Measurements from ENCODE around the gene CRLF1. TPM values are rescaled to one million over a fixed set of nuclear protein-coding genes. Genes with fewer than 3 reads are reported as not detected.
A peak's percentile ranks its signal among the peaks of the same experiment; 100 is the strongest.

The CRLF1 gene
- total and polyA plus RNA-seq, 2 experiments from 2014 or later = 8.6 to 59.2 TPM

GRCh38 chr19:18635831-18636182 is 29.2 kb upstream of the CRLF1 start:
- no peak overlapping the region for H3K9ac ChIP-seq
- WGBS, 2 experiments (ENCODE audit: low coverage in 1 of 2, low lambda C conversion rate in 2 of 2, missing lambda C conversion rate in 2 of 2) = 43% methylated on average over 6 of the region's 6 CpGs; no CpG with 5 or more reads in 1 of the 2 experiments
- H3K27ac ChIP-seq = no peak overlapping the region
- H3K27me3 ChIP-seq (replicated peaks; ENCODE audit: insufficient read depth) = no peaks in the 10 kb centered on the region
- H3F3A ChIP-seq (ENCODE audit: insufficient read depth) = no peaks in the 10 kb centered on the region
- H3K4me3 ChIP-seq = no peak overlapping the region
- no peaks in the 10 kb centered on the region for H3K36me3 ChIP-seq (ENCODE audit: low read depth)
- H3K9me3 ChIP-seq (ENCODE audit: low read depth) = no peaks in the 10 kb centered on the region
- in situ Hi-C loops (cut with MboI) = no loop called here
- TF ChIP-seq EZH2 (IDR thresholded peaks at IDR 0.05; ENCODE audit: insufficient read depth, poor library complexity, severe bottlenecking) = no peak
- TF ChIP-seq EZH2phosphoT487 (IDR thresholded peaks at IDR 0.05; ENCODE audit: insufficient read depth, low read depth) = no peak
- H2AFZ ChIP-seq = no peak overlapping the region
- H3K9me2 ChIP-seq (ENCODE audit: insufficient read depth) = no peaks in the 10 kb centered on the region
- no peak overlapping the region for H3K4me2 ChIP-seq (ENCODE audit: unreplicated experiment)
- H3K4me1 ChIP-seq (ENCODE audit: insufficient read depth) = no peaks in the 10 kb centered on the region
- no peaks in the 10 kb centered on the region for H4K20me1 ChIP-seq (ENCODE audit: insufficient read depth)
- DNase-seq = no peak
- H3K79me2 ChIP-seq (ENCODE audit: insufficient read depth) = no peaks in the 10 kb centered on the region

- no peaks in the 10 kb centered on the region for H3K9me2 ChIP-seq (ENCODE audit: insufficient read depth)
- no peak for TF ChIP-seq EZH2phosphoT487 (IDR thresholded peaks at IDR 0.05; ENCODE audit: insufficient read depth, low read depth)
- TF ChIP-seq EZH2 (IDR thresholded peaks at IDR 0.05; ENCODE audit: insufficient read depth, poor library complexity, severe bottlenecking) = no peak
These were observed 28.2 kb upstream of the CRLF1 start for GRCh38 chr19:18634612-18635297.

GRCh38 chr19:18633321-18633720 is 26.7 kb upstream of the CRLF1 start:
- Histone ChIP-seq H3F3A (ENCODE audit: insufficient read depth) (no peaks in the 10 kb centered on the region), H3K9me3 (ENCODE audit: low read depth) (no peaks in the 10 kb centered on the region), H3K9ac (no peak overlapping the region), H3K4me3 (no peak overlapping the region), H2AFZ (no peak overlapping the region), H3K36me3 (ENCODE audit: low read depth) (no peaks in the 10 kb centered on the region), H4K20me1 (ENCODE audit: insufficient read depth) (no peaks in the 10 kb centered on the region), H3K4me2 (ENCODE audit: unreplicated experiment) (no peak overlapping the region), H3K27me3 (replicated peaks; ENCODE audit: insufficient read depth) (no peaks in the 10 kb centered on the region), H3K9me2 (ENCODE audit: insufficient read depth) (no peaks in the 10 kb centered on the region), H3K27ac (no peak overlapping the region), H3K79me2 (ENCODE audit: insufficient read depth) (no peaks in the 10 kb centered on the region), H3K4me1 (ENCODE audit: insufficient read depth) (no peaks in the 10 kb centered on the region)
- 68 to 72% methylated on average over 8 of the region's 8 CpGs for WGBS, 2 experiments (ENCODE audit: low coverage in 1 of 2, low lambda C conversion rate in 2 of 2, missing lambda C conversion rate in 2 of 2)
- TF ChIP-seq EZH2phosphoT487 (IDR thresholded peaks at IDR 0.05; ENCODE audit: insufficient read depth, low read depth) (no peak), EZH2 (IDR thresholded peaks at IDR 0.05; ENCODE audit: insufficient read depth, poor library complexity, severe bottlenecking) (no peak)
- in situ Hi-C loops (cut with MboI) = no loop called here
- DNase-seq = no peak

More at GRCh38 chr19:18634612-18635297, 28.2 kb upstream of the CRLF1 start:
- H3F3A ChIP-seq (ENCODE audit: insufficient read depth) = no peaks in the 10 kb centered on the region
- WGBS, 2 experiments (ENCODE audit: low coverage in 1 of 2, low lambda C conversion rate in 2 of 2, missing lambda C conversion rate in 2 of 2) = 14 to 15% methylated on average over 12 of the region's 12 CpGs
- H3K4me2 ChIP-seq (ENCODE audit: unreplicated experiment) = no peak overlapping the region
- no peaks in the 10 kb centered on the region for H3K36me3 ChIP-seq (ENCODE audit: low read depth)
- no peaks in the 10 kb centered on the region for H3K79me2 ChIP-seq (ENCODE audit: insufficient read depth)
- no peak overlapping the region for H3K27ac ChIP-seq
- in situ Hi-C loops (cut with MboI) = no loop called here
- DNase-seq = peak; percentile 61
- H3K9me3 ChIP-seq (ENCODE audit: low read depth) = no peaks in the 10 kb centered on the region
- H3K4me1 ChIP-seq (ENCODE audit: insufficient read depth) = no peaks in the 10 kb centered on the region
- H3K4me3 ChIP-seq = no peak overlapping the region
- no peak overlapping the region for H2AFZ ChIP-seq
- H3K27me3 ChIP-seq (replicated peaks; ENCODE audit: insufficient read depth) = no peaks in the 10 kb centered on the region
- no peaks in the 10 kb centered on the region for H4K20me1 ChIP-seq (ENCODE audit: insufficient read depth)
- H3K9ac ChIP-seq = no peak overlapping the region

- Histone ChIP-seq H3K4me1 (ENCODE audit: insufficient read depth) (no peaks in the 10 kb centered on the region), H3K79me2 (ENCODE audit: insufficient read depth) (no peaks in the 10 kb centered on the region), H3K9me3 (ENCODE audit: low read depth) (no peaks in the 10 kb centered on the region), H3K9me2 (ENCODE audit: insufficient read depth) (no peaks in the 10 kb centered on the region), H3K4me2 (ENCODE audit: unreplicated experiment) (no peak overlapping the region), H3F3A (ENCODE audit: insufficient read depth) (no peaks in the 10 kb centered on the region), H3K27ac (no peak overlapping the region), H3K27me3 (replicated peaks; ENCODE audit: insufficient read depth) (no peaks in the 10 kb centered on the region), H2AFZ (no peak overlapping the region), H3K4me3 (no peak overlapping the region), H4K20me1 (ENCODE audit: insufficient read depth) (no peaks in the 10 kb centered on the region), H3K36me3 (ENCODE audit: low read depth) (no peaks in the 10 kb centered on the region), H3K9ac (no peak overlapping the region)
- TF ChIP-seq EZH2phosphoT487 (IDR thresholded peaks at IDR 0.05; ENCODE audit: insufficient read depth, low read depth) (no peak), EZH2 (IDR thresholded peaks at IDR 0.05; ENCODE audit: insufficient read depth, poor library complexity, severe bottlenecking) (no peak)
- no peak for DNase-seq
- WGBS, 2 experiments (ENCODE audit: low coverage in 1 of 2, low lambda C conversion rate in 2 of 2, missing lambda C conversion rate in 2 of 2) = 19 to 21% methylated on average over 15 of the region's 15 CpGs
- in situ Hi-C loops (cut with MboI) = no loop called here
These were observed 22.8 kb upstream of the CRLF1 start for GRCh38 chr19:18629166-18630088.

Data from GM23248 (cell line).